Thyroid gland (tissue), 4 donors: ENCODE measurements around the gene SHISA5. TPM values are rescaled to one million over a fixed set of nuclear protein-coding genes. Genes with fewer than 3 reads are reported as not detected.
"Not testable (repeated sequence)": the region's sequence is repeated elsewhere in the genome, so short reads cannot be mapped to it uniquely, and the experiment has no call there.

ENCODE experiments used
- DNase-seq, 2 donors: peaks; one replicate each; pipeline ENCODE4 v3.0.0-alpha.2; 2019
- H3K27ac ChIP-seq, 3 donors: fragments of 200-600 bp; sonication (generic); 1 replicate in 2 of 3; 2 replicates in 1 of 3; pipeline ENCODE4 v1.5.1; 2016 to 2019; ENCODE audit warnings: mild to moderate bottlenecking in 1 of 3, moderate library complexity in 1 of 3
- H3K27me3 ChIP-seq: fragments of 200-600 bp; sonication (generic); one replicate; pipeline ENCODE4 v1.5.1; 2019
- H3K36me3 ChIP-seq, 2 donors: fragments of 200-600 bp; sonication (generic); one replicate each; pipeline ENCODE4 v1.5.1; 2016 to 2019
- H3K4me1 ChIP-seq, 2 donors: fragments of 200-600 bp; sonication (generic); one replicate each; pipeline ENCODE4 v1.5.1; 2017 to 2019
- H3K4me3 ChIP-seq, 3 donors: fragments of 200-600 bp; sonication (generic); replicated peaks in 1 of 3; 1 replicate in 2 of 3; 2 replicates in 1 of 3; pipeline ENCODE4 v1.5.1; 2016; ENCODE audit warnings: mild to moderate bottlenecking in 1 of 3
- H3K9me3 ChIP-seq: fragments of 200-600 bp; sonication (generic); one replicate; pipeline ENCODE4 v1.5.1; 2017
- CTCF ChIP-seq, 6 experiments: fragments of 200-600 bp in 3 of 6; fragments of 450-650 bp in 3 of 6; sonication (generic) in 3 of 6; IDR thresholded peaks; one replicate each; pipeline ENCODE4 v1.5.1; 2016 to 2019; ENCODE audit warnings: antibody characterized with exemption in 6 of 6, mild to moderate bottlenecking in 2 of 6, inconsistent platforms in 1 of 6, moderate library complexity in 1 of 6
- POLR2A ChIP-seq, 2 donors: fragments of 450-650 bp; IDR thresholded peaks; one replicate each; pipeline ENCODE4 v1.6.1; 2017; ENCODE audit warnings: antibody characterized with exemption in 2 of 2, mild to moderate bottlenecking in 2 of 2, moderate library complexity in 1 of 2
- WGBS, 2 donors: methylation state at CpG; one replicate each; pipeline ENCODE4 v1.1.5; 2017; 5-methylcytosine and 5-hydroxymethylcytosine counted together
- intact Hi-C: fragments of 100-400 bp; cut with DNase I; formaldehyde crosslinking; loops from one replicate; pipeline ENCODE4 v1.15.1; 2023
- total RNA-seq, 4 donors: library from RNA; depleted of rRNA; stranded (reverse); fragments of >200 nt; gene quantifications; one replicate each; pipeline ENCODE4 v1.2.3, GENCODE V29; 2016

SHISA5 gene
- total RNA-seq, 4 donors from 2014 or later = 100.0 to 120 (median 109) TPM

DNA sequence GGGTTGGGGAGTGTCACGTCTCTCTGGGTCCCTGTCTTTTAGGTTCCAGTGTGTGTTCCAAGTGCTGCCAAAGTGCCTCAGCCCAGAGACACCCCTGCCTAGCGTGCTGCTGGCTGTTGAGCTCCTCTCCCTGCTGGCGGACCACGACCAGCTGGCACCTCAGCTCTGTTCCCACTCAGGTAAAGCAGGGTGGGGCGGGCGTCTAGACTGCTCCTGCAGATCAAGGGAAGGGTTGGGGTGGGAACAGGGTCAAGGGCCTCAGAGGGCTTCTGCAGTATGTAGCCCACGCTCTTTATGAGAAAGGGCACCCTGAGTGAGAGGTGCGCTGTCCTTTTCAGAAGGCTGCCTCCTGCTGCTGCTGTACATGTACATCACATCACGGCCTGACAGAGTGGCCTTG lies 40.3 kb downstream of the SHISA5 start:
- H3K27ac ChIP-seq = no peak overlapping the region
- DNase-seq = no peak
- no peak for TF ChIP-seq CTCF (IDR thresholded peaks at IDR 0.05)
- no peak for TF ChIP-seq POLR2A (IDR thresholded peaks at IDR 0.05)
- WGBS, 2 donors = 78 to 91% methylated on average over 4 to 9 of the region's 9 CpGs
- no peaks in the 10 kb centered on the region for H3K27me3 ChIP-seq
- H3K4me3 ChIP-seq = no peak overlapping the region
- peaks cover 29 to 31% of the 10 kb centered on the region in 2 donors for H3K36me3 ChIP-seq
- H3K4me1 ChIP-seq = peaks cover 20 to 38% of the 10 kb centered on the region in 2 donors
- intact Hi-C loops = loop anchor here (5.0 kb wide), 1 partner anchor 84 kb away; no protein-coding TSS in a partner anchor
- no peaks in the 10 kb centered on the region for H3K9me3 ChIP-seq

GRCh38 chr3:48461767-48462166 lies 42.2 kb downstream of the SHISA5 start:
- not testable (repeated sequence) for H3K27me3 ChIP-seq, DNase-seq, H3K4me3 ChIP-seq, H3K27ac ChIP-seq, H3K9me3 ChIP-seq
- H3K36me3 ChIP-seq = peaks cover 31 to 38% of the 10 kb centered on the region in 2 donors
- H3K4me1 ChIP-seq = peaks cover 17 to 20% of the 10 kb centered on the region in 2 donors
- WGBS, 2 donors = 94 to 98% methylated on average over 7 of the region's 7 CpGs
- intact Hi-C loops = loop anchor here (5.0 kb wide), 1 partner anchor 86 kb away; no protein-coding TSS in a partner anchor

DNA sequence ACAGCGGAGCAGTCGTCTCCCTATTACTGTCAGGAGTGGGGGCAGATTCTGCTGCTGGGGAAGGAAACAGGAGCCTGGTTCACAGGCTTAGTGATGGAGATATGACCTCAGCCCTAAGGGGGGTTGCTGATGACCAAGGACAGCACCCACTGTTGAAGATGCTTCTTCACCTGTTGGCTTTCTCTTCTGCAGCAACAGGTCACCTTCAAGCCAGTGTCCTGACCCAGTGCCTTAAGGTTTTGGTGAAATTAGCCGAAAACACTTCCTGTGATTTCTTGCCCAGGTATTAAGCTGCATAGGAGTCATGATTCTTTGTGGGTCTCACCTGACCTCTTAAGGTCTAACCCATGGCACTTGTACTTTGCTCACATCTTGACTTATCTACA lies 43.5 kb downstream of the SHISA5 start:
- Histone ChIP-seq H3K27ac (no peak overlapping the region), H3K36me3 (peaks cover 31 to 38% of the 10 kb centered on the region in 2 donors), H3K27me3 (no peaks in the 10 kb centered on the region), H3K9me3 (no peaks in the 10 kb centered on the region), H3K4me3 (no peak overlapping the region), H3K4me1 (peaks cover 6 to 8% of the 10 kb centered on the region in 2 donors)
- intact Hi-C loops = loop anchor here (5.0 kb wide), 1 partner anchor 87 kb away; no protein-coding TSS in a partner anchor
- WGBS, 2 donors = 93 to 100% methylated on average over 1 to 2 of the region's 3 CpGs
- TF ChIP-seq POLR2A (IDR thresholded peaks at IDR 0.05) = no peak
- TF ChIP-seq CTCF (IDR thresholded peaks at IDR 0.05) = no peak
- DNase-seq = no peak

DNA sequence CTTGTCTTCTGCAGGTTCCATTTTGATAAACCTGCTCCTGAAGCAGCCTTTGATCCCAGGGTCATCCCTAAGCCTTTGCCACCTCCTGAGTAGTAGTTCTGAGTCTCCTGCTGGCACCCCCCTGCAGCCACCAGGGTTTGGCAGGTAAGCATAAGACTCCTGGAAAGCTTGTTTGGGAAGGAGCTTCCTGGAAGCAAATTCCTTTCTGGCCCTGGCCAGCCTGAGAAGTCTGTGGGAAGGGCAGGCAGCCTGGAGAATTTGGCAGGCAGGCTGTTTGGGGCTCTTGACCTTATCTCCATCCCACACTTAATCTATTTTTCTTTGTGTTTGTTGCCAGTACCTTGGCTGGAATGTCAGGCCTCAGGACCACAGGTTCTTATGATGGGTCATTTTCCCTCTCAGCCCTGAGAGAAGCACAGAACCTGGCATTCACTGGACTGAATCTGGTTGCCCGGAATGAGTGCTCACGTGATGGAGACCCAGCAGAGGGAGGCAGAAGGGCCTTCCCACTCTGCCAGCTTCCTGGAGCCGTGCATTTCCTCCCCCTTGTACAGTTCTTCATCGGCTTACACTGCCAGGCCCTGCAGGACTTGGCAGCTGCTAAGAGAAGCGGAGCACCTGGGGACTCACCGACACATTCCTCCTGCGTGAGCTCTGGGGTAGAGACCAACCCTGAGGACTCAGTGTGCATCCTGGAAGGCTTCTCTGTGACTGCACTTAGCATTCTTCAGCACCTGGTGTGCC lies 44.0 kb downstream of the SHISA5 start:
- WGBS, 2 donors = 65 to 84% methylated on average over 3 to 7 of the region's 7 CpGs
- no peak overlapping the region for H3K27ac ChIP-seq
- intact Hi-C loops = loop anchor here (5.0 kb wide), 1 partner anchor 87 kb away; no protein-coding TSS in a partner anchor
- H3K27me3 ChIP-seq = no peaks in the 10 kb centered on the region
- H3K4me3 ChIP-seq = no peak overlapping the region
- TF ChIP-seq CTCF (IDR thresholded peaks at IDR 0.05) (no peak), POLR2A (IDR thresholded peaks at IDR 0.05) (no peak)
- DNase-seq = no peak
- peaks cover 1 to 4% of the 10 kb centered on the region in 2 donors for H3K4me1 ChIP-seq
- H3K36me3 ChIP-seq = peaks cover 32 to 38% of the 10 kb centered on the region in 2 donors
- no peaks in the 10 kb centered on the region for H3K9me3 ChIP-seq

GRCh38 chr3:48459331-48459730 lies 44.6 kb downstream of the SHISA5 start:
- WGBS, 2 donors = 96 to 100% methylated on average over 2 to 3 of the region's 3 CpGs
- DNase-seq = no peak
- Histone ChIP-seq H3K27me3 (no peaks in the 10 kb centered on the region), H3K9me3 (no peaks in the 10 kb centered on the region), H3K4me1 (no peaks in the 10 kb centered on the region), H3K27ac (no peak overlapping the region), H3K4me3 (no peak overlapping the region), H3K36me3 (peaks cover 38% of the 10 kb centered on the region in 2 donors)
- intact Hi-C loops = no loop called here
- no peak for TF ChIP-seq CTCF (IDR thresholded peaks at IDR 0.05)
- TF ChIP-seq POLR2A (IDR thresholded peaks at IDR 0.05) = no peak
